ENCODE results near the gene TC2N.

TC2N gene

DNA sequence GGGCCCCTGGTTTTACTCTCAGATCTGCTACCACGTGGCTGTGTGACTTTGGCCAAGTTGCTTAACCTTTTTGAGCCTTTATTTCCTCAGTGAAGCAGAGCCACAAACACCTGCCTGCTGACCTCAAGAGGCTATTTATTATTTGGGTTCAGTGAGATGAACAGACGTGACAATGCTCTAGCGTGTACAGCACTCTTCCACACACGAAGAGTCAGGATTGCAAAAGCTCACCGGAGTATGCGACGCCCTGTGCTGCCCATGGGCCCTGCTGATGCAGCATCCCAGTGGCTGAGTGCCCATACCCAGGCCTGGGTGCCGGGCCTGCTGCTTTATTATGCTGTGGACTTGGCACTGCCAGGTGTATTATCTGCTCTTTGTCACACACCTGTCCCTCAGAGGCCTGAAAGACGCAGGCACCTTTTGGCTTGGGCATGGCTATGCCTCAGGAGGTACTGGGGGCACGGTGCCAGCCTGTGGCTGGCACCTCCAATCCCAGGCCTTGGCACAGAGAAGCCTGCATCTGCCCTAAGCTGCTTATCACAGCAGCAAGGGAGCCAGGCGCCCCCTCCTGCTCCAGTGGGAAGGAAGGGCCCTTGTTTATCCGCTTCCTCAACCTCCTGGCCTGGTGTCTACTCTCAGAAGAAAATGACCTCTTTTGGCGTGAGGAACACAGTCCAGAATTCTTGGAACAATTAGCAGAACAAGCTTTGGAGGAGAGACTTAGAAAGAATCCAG, 22.3 kb upstream of the TC2N start:
- DNase-seq (ENCODE audit: extremely low read depth, low read depth) = no peak
- TF ChIP-seq, protein P1, sequence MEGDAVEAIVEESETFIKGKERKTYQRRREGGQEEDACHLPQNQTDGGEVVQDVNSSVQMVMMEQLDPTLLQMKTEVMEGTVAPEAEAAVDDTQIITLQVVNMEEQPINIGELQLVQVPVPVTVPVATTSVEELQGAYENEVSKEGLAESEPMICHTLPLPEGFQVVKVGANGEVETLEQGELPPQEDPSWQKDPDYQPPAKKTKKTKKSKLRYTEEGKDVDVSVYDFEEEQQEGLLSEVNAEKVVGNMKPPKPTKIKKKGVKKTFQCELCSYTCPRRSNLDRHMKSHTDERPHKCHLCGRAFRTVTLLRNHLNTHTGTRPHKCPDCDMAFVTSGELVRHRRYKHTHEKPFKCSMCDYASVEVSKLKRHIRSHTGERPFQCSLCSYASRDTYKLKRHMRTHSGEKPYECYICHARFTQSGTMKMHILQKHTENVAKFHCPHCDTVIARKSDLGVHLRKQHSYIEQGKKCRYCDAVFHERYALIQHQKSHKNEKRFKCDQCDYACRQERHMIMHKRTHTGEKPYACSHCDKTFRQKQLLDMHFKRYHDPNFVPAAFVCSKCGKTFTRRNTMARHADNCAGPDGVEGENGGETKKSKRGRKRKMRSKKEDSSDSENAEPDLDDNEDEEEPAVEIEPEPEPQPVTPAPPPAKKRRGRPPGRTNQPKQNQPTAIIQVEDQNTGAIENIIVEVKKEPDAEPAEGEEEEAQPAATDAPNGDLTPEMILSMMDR (IDR thresholded peaks at IDR 0.05; ENCODE audit: low read depth, low read length) = no peak

DNA sequence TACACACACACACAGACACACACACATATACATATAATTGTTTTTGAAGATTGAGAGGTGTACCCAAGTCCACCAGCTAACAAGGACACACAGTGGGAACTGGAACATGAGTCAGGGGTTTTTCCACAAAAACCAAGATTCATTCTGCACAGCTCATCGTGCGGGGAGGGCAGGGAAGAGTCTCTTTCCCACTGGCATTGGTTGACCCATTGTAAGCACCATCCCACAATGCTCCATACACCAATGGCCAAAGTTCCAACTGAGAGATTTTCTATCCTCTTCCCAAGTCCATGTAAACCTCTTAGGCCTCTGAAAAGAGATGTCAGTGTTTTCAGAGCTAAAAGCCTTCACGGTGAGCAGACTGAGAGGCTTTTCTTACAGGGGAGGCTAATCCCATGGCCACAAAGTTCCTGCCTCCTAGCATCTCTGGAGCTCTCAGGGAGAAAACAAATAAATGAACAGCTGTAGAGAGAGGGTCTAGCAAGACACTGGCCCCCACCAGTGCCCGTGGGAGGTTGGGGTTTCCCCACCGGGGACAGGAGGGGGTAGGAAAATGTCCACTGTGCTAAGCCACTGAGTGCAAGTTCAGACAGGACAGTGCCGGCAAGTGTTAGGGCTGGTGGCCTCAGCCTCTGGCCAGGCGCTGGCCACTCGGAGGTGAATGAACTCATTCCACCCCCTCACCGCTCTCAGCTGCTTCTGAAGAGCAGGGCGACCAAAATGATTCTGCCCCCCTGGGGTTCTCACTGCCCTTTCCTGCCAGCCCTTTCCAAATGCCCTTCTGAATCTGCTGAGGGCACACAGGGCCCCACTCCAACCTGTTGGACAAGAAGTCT, 21.5 kb upstream of the TC2N start:
- no peak for DNase-seq (ENCODE audit: extremely low read depth, low read depth)
- TF ChIP-seq, protein P1 (IDR thresholded peaks at IDR 0.05; ENCODE audit: low read depth, low read length) = no peak

DNA sequence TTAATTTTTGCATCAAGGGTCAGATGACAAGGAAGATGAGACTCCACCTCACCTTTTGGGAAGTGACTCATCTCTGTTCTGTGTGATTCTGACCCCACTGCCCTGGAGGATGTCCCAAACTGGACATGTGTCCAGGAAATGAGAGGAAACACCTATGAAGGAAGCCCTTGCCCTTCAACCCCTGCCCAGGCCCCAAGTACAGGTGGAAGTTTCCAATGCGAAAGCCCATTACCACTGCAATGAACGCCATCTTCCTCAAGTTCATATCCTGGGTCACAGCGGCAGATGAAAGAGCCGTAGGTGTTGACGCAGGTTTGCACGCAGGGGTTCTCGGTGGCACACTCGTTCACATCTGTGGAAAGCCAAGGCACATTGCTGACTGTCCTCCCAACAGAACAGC, 19.6 kb upstream of the TC2N start:
- TF ChIP-seq, protein P1 (IDR thresholded peaks at IDR 0.05; ENCODE audit: low read depth, low read length) = no peak

DNA sequence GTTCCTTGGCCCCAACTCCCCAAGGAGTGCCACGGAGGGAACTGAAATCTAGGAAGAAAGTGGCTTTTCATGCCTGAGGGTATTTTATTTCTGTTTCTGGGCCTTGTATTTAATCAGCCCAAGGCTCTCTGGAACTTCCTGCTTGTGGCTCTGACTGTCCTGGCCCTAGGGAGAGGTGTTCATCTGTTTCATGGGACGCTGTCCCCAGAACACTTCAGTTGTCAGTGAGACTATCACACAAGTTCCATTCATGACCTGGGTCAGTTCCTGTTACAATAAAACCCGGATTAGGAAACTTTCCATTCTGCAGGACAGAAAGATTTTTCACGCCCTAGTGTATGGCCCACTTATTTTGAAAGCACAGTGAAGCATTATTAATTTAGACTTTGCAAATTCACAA, 18.5 kb upstream of the TC2N start:
- TF ChIP-seq, protein P1 (IDR thresholded peaks at IDR 0.05; ENCODE audit: low read depth, low read length) = no peak

More for the DNA sequence above, 19.6 kb upstream of the TC2N start:
- DNase-seq (ENCODE audit: extremely low read depth, low read depth) = no peak

DNA sequence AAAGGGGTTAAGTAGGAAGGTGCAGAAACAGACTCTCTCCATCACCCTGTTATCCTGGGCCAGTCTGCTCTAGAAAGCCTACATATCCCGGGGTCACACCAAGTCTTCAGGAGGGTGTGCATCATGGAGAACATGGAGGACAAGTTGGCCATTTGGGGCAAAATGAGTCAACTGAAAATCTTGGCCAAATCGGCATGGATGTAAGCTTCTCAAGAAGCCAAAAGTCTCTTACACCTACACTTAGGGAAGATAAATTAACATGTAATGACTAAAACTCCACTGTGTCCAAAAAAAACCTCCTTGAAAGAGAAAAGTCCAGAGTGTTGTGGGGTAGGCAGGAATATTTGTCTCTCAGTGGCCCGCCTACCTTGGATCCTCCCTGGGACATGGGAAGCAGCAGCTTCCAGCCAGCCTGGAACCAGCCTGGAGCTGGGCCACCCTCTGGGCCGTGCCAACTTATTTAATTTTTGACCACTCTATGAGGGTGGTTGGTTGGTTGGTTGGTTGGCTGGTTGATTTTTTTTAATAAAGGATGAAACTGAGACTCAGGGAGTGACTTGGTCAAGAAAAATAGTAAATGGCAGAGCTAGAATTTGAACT, 17.9 kb upstream of the TC2N start:
- TF ChIP-seq, protein P1 (IDR thresholded peaks at IDR 0.05; ENCODE audit: low read depth, low read length) = no peak
- no peak for DNase-seq (ENCODE audit: extremely low read depth, low read depth)

More for the DNA sequence above, 18.5 kb upstream of the TC2N start:
- no peak for DNase-seq (ENCODE audit: extremely low read depth, low read depth)

DNA sequence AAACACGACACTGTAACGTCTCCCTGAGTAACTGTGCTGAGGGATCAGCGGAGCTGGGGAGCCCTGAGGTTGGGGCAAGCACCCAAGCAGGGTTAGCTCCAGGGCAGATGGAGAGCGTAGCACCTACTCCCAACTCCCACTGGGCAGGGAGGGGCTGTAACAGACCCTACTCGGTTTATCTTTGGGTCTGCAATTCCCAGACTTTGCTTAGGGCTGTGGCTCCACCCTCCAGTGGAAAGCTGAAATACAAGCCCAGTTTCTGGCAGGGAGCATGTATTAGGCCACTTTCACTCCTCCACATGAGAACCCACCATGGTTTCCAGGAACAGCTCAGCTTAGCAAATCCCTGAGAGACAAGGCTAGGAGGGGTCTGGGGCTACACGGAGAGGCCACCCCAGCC, 17.3 kb upstream of the TC2N start:
- TF ChIP-seq, protein P1 (IDR thresholded peaks at IDR 0.05; ENCODE audit: low read depth, low read length) = no peak
- no peak for DNase-seq (ENCODE audit: extremely low read depth, low read depth)

DNA sequence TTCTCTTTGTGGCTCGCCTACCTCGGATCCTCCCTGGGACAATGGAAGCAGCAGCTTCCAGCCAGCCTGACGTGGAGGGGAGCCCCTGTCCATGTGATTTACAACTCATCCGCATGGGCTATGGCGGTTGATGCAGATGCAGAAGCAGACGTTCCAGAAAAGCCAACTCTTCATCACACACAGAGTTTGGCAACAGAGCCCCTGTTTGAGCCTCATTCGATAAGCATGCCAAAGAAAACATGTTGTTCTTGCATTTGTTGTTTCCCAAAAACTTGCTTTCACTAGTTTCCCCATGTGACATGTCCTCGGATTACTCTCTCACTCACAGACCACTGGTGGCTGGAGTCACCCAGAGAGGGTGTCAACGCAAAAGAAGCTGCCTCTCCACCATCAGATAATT, 16.4 kb upstream of the TC2N start:
- TF ChIP-seq, protein P1 (IDR thresholded peaks at IDR 0.05; ENCODE audit: low read depth, low read length) = no peak
- no peak for DNase-seq (ENCODE audit: extremely low read depth, low read depth)

Measured in AG09319 (cell line).